H1 (cell line): ENCODE measurements around the gene ZCCHC12. TPM values are rescaled to one million over a fixed set of nuclear protein-coding genes. Genes with fewer than 3 reads are reported as not detected.

Experiments
- BACH1 ChIP-seq: IDR thresholded peaks from 2 replicates; pipeline ENCODE4 v1.6.1; 2012; ENCODE audit warnings: low read length, improper control_type of control experiment
- CEBPB ChIP-seq: IDR thresholded peaks from 2 replicates; pipeline ENCODE4 v1.6.1; 2012; ENCODE audit warnings: low read depth, low read length
- CHD7 ChIP-seq: fragments of 300-600 bp; sonication (generic); IDR thresholded peaks from 2 replicates; pipeline ENCODE4 v1.7.1; 2012; ENCODE audit warnings: low read length, moderate library complexity, mild to moderate bottlenecking, inconsistent platforms; ENCODE audit not compliant: insufficient replicate concordance
- E2F6 ChIP-seq: IDR thresholded peaks from 2 replicates; pipeline ENCODE4 v1.6.1; 2012; ENCODE audit warnings: inconsistent platforms
- FOSL1 ChIP-seq: IDR thresholded peaks from 2 replicates; pipeline ENCODE4 v1.6.1; 2011; ENCODE audit warnings: mild to moderate bottlenecking, low read depth, low read length, moderate library complexity; ENCODE audit not compliant: insufficient read depth
- POLR2AphosphoS5 ChIP-seq: IDR thresholded peaks from 2 replicates; pipeline ENCODE4 v1.6.1; 2011; ENCODE audit warnings: low read depth, low read length
- RXRA ChIP-seq: IDR thresholded peaks from 2 replicates; pipeline ENCODE4 v1.6.1; 2011; ENCODE audit warnings: low read depth, mild to moderate bottlenecking, low read length, moderate library complexity; ENCODE audit not compliant: insufficient read depth
- polyA plus RNA-seq, 7 experiments: library from polyadenylated mRNA; depleted of rRNA in 3 of 7; stranded (reverse) in 5 of 7; unstranded in 2 of 7; fragments of >200 nt in 5 of 7; fragments of 200-250 nt in 2 of 7; gene quantifications; 1 replicate in 5 of 7; 2 replicates in 1 of 7; 4 replicates in 1 of 7; pipeline versions ENCODE4 v1.2.1 to v1.2.3, GENCODE V29; 2011 to 2013; ENCODE audit warnings: missing spikeins in 2 of 7, mixed read lengths in 2 of 7
- total RNA-seq: library from RNA; stranded (reverse); fragmentation: NEBNext Ultra II Directional; extraction: Animal tissue kit (Norgen Biotek cat#: 25700); gene quantifications from 2 replicates; pipeline ENCODE4 v1.2.1, GENCODE V29; 2021

The ZCCHC12 gene
- total and polyA plus RNA-seq, 2 of the 8 experiments (the other 6 are each of a cell fraction or from before 2014, with no cell fraction given): 0.76 to 1.3 TPM

GRCh38 chrX:118865231-118865630, 41.6 kb downstream of the ZCCHC12 start (continued):
- TF ChIP-seq CHD7 (no peak), FOSL1 (no peak), BACH1 (no peak), E2F6 (no peak), POLR2AphosphoS5 (no peak), RXRA (no peak), CEBPB (no peak)
